ENCODE data around the gene APBA1.
"Not testable (repeated sequence)": the region's sequence is repeated elsewhere in the genome, so short reads cannot be mapped to it uniquely, and the experiment has no call there.

The APBA1 gene

DNA sequence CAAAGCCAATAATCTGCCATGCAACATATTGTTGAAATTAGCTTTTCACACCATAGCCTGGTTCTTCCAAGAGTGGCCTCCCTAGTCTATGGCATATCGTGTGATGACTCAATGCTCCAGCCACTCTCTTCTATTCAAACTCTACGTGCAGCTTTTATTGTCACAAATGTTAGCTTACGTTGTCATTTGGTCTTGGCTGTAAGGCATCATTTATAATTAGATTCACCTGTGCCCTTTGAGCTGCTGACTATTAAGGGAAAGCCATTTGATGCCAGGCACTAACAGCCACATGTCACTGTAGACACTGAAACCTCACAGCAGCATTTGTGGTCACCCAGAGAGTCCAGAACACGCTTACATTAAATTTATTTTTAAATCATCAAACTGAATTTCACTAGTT is 66.8 kb downstream of the APBA1 start:
- no peak for DNase-seq (ENCODE audit: low read depth in 2 of 2)

DNA sequence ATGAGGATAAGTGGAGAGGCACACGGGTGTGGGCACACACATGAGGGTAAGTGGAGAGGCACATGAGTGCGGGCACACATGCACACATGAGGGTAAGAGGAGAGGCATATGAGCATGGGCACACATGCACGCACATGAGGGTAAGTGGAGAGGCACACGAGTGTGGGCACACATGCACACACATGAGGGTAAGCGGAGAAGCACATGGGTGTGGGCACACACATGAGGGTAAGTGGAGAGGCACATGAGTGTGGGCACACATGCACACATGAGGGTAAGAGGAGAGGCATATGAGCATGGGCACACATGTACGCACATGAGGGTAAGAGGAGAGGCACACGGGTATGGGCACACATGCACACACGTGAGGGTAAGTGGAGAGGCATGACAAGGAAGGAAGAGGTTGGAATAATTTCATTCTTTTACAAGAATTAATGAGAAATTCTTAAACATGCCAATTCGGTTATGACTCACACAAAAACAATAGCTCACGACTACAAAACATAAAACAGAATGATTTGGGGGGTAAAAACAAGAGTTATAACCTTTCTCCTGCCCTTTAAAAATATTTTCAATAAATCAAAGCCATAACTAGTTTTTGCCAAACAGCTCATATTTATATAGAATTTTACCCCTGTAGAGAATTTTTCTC is 67.5 kb downstream of the APBA1 start:
- DNase-seq (ENCODE audit: low read depth in 2 of 2): no peak

DNA sequence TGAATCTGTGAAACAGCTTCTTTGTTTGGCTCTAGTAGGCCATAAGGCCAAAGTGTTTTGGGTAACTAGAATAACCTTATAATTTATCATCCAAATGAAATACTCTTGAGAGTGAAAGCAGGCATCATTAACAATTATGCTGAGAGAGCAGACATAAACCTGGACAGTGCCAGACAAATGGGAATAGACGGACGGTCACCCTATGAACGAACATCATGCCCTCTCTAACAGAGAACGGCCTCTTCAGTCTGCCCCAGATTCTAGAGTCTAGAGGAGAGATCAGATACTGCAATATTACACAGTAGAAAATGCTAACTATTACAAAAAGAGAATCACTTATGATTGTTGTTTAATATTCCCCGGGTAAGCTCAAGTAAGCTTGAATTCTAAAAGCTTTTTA is 68.5 kb downstream of the APBA1 start:
- DNase-seq (ENCODE audit: low read depth in 2 of 2): no peak

DNA sequence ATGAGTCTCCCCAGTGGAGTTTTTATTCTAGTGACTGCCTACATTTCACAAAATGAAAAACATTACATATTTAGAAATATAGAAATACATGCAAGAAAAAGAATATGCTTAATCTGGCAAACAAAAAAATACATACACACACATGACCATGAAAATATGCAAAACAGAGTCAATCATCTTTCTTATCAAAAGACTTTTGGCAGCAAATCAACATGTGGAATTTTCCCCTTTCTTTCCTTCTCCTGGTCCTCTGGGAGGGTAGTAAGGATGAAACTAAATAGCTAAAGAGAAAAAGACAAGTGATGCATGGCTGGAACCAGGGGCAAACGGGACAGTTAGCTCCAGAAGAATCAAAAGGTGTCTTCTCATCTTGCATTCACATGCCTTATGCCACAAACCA is 69.4 kb downstream of the APBA1 start:
- DNase-seq (ENCODE audit: low read depth in 2 of 2): no peak

DNA sequence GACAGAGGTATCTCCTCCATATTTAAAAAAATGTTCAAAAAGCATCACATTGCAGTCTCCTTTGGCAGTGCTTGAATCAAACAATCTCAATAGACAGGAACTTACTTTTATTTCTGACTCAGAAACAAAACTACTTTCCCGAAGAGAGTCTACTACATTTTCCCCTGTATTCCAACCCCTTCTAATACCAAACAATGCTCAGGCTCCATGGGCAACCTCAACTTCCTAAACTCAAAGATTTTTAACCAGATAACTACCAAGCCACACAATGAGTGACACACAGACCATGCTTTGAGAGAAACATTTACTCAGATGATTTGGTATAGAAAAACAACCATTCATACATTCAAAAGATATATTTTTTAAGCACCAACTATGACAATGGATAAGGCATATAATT is 70.5 kb downstream of the APBA1 start:
- DNase-seq (ENCODE audit: low read depth in 2 of 2): no peak

DNA sequence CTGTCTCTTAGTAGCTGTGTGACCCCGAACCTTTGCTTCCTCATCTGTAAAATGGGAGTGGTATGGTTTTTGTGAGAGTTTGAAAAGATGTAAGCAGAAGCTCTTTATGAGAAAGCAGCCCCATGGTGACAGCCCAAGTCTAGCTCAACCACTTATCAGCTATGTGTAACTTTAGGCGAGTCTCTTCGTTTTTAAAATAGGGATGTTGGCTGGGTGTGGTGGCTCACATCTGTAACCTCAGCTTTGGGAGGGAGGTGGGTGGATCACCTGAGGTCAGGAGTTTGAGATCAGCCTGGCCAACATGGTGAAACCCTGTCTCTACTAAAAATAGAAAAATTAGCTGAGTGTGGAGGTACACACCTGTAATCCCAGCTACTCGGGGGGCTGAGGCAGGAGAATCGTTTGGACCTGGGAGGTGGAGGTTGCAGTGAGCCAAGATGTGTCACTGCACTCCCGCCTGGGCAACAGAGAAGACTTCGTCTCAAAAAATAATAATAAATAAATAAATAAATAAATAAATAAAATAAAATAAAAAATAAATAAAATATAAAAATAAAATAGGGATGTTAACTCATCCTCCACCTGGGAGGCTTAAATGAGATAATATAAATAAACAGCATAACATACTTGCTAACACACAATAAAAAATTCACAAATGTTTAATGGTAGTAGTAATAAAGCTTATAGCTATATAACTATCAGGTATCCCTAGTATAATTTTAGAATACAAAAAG is 71.7 kb downstream of the APBA1 start:
- no peak for DNase-seq (ENCODE audit: low read depth in 2 of 2)

DNA sequence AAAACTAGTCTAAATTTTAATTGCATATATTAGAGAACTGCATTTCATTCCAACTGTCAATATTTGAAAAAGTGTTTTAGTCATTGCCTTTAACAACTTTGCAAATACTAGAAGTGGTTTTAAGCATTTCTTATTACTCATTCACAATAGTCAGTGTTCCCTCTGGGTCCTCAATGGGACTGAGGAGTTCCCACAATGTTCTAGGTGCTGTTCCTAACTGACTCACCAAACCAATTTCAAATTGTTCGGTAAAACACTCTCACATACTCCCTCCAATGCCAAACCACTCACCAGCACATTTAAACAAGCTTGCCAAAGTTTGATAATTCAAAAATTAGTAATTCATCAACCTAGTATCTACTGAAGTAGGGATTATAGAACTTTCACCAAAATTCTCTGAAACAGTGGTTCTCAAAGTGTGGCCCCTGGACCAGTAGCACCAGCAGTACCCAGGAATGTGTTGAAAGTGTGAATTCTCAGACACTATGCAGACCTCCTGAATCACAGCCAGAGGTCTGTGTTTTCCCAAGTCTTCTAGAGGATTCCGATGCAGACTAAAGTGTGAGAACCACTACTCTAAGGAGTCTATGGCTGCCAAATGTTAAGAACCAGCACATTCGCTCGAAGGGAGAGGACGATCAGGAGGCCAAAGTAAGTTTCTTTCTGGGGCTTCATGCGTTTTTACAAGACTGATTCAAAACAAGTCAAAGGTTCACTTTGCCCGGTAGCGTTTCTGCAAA is 72.8 kb downstream of the APBA1 start:
- DNase-seq (ENCODE audit: low read depth in 2 of 2): no peak

DNA sequence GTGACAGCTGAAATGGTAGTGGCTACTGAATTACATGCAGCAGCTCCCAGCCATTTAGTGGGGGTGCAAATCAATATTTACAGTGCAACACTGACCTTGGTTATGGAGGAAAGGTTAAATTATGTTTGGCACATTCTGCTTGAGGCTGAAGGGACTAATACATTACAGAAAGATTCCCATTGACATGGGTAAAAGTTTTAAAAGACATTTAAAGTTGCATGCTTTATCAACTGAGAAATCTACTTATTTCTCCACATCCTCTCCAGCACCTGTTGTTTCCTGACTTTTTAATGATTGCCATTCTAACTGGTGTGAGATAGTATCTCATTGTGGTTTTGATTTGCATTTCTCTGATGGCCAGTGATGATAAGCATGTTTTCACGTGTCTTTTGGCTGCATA is 75.3 kb downstream of the APBA1 start:
- DNase-seq (ENCODE audit: low read depth in 2 of 2): not testable (repeated sequence)

DNA sequence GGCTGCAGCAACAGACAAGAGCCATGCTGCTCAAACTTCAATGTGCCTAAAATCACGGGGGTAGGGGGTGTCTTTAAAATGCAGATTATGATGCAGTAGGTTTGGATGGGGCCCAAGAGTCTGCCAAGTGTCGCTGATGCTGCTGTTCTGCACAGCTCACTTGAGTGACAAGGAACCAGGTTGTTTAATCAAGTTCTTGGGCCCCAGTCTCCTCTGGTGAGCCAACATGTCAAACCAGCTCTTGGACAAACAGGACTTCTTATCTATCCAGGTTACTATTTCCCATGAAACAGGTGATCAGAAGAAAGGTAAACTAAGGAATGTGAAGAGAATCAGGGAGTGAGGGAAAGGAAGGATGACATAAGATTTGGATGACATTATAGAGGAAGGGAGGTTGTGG is 78.0 kb downstream of the APBA1 start:
- DNase-seq (ENCODE audit: low read depth in 2 of 2): no peak

DNA sequence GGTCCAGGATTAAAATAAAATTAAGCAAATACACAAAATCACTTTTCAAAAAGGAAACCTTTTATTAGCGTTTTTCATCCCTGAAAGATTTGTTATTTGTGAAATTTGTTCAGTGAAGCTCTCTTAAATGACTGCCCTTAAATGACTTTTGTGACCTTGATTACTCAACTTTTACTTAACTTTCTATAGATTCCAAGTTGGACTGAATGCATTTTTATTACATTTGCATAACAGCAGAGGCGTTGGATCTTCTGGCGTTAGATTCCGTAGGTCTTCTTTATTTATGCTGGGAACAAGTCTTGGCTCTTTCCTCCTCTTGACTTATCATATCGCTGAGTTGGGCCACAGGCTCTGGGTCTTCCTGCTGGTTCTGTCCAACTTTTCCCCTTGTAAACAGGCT is 78.4 kb downstream of the APBA1 start:
- no peak for DNase-seq (ENCODE audit: low read depth in 2 of 2)

DNA sequence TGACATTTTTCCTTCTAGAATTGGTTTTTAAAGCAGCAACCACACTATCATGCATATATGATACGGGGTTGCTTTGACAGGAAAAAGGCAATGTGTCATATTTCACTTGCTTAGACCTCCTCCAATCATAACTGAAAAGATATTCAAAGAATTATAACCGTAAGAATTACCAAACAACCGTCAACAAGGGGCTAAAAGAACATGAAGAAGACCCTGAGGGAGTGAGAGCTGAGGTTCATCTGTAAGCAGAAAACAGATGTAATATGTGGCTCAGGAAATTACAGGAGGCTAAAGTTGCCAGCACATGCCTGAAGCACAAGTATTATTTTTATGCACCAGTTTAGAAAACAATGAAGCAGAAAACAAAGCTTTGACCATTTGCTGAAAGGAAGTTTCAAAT is 78.9 kb downstream of the APBA1 start:
- DNase-seq (ENCODE audit: low read depth in 2 of 2): no peak

DNA sequence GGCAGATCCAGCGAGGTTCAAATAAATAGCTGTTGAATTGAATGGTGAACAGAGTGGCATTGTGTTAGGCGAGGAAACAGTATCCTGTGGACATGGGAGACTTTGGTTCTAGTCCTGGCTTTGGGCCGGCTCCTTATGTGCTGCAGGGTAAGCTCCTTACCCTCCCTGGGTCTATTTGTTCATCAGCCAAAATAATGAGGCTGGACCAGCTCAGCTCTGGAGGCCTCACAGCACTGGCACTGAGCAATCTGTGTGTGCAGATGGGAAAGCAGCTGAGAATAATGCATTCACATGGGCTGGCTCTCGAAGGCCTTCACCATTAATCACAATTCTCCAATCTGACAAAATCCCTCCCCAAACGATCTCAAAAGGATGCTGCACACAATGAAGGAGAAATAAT is 81.9 kb downstream of the APBA1 start:
- no peak for DNase-seq (ENCODE audit: low read depth in 2 of 2)

DNA sequence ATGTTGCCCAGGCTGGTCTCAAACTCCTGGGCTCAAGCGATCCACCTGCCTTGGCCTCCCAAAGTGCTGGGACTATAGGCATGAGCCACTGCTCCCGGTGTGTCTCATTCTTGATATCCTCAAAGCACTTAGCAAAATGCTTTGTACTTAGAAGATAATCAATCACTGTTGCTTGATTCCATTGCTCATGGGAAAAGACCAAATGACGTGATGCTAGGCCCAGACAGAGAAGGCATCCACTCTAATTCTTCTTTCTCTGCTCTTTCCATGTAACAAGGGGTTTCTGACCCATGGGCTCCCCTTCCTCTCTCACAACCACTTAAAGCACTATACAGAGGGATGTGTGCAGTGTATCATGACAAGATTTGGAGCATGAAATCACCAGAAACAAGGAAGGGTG is 83.0 kb downstream of the APBA1 start:
- DNase-seq (ENCODE audit: low read depth in 2 of 2): no peak

DNA sequence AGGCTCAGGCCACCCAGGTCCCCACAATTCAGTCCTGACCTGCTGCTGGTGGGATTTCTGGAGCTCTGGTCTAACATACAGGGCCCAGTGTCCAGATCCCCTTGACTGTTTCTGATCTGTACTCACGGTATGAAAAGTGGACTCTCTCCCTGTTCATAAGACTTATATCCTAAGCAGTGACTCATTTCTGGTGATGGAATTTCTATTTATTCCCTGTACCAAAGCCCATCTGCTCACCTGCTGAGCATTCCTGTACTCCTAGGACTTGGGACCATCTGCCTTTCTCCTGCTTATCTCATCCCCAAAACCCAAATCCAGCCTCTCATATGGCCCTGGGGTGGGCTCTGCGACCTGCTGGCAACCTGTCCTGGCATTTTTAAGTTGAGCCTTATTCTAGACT is 86.6 kb downstream of the APBA1 start:
- DNase-seq (ENCODE audit: low read depth in 2 of 2): no peak

DNA sequence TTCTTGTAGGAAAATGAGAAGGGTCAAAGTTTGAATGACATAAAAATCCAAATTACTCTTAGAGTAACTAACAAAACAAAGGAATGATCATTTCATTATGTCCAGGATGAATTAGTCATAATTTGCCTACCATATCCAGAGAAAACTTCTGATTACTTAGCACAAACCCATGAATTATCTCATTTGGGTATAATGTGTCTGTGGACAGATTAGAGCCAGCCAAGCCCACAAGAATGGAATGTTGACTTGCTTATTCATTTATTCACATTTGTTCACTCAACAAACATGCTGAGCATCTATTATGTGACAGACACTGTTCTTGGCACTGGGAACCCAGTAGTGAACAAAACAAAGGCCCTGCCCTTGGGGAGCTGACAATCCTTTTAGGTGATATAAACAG is 87.4 kb downstream of the APBA1 start:
- DNase-seq (ENCODE audit: low read depth in 2 of 2): peak in 1 of 2 experiments; percentile 30

DNA sequence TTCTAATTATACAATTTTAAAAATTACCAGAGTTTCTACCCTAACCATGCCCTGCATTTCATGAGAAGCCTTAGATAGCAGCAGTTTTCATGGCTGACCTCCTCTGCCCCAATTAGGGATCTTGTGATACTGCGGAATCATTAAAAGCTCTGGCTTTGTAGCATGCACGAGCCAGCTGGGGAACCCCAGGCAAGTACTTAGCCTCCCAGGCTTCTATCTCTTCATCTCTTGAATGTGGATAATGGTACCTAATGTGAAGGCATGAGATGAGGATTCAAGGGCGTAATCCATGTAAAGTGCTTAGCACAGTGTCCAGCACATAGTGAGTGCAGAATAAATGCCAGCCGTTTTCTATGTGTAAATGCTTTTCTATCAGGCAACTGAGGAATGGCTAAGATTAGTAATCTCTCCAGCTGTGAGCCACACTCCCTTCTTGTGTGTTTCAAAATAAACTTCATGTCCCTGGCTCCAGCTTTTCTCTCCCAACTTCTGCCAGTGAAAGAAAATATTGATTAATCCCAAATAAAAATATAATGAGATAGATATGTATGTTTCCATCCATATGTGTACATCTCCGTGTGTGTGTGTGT is 88.4 kb downstream of the APBA1 start:
- no peak for DNase-seq (ENCODE audit: low read depth in 2 of 2)

DNA sequence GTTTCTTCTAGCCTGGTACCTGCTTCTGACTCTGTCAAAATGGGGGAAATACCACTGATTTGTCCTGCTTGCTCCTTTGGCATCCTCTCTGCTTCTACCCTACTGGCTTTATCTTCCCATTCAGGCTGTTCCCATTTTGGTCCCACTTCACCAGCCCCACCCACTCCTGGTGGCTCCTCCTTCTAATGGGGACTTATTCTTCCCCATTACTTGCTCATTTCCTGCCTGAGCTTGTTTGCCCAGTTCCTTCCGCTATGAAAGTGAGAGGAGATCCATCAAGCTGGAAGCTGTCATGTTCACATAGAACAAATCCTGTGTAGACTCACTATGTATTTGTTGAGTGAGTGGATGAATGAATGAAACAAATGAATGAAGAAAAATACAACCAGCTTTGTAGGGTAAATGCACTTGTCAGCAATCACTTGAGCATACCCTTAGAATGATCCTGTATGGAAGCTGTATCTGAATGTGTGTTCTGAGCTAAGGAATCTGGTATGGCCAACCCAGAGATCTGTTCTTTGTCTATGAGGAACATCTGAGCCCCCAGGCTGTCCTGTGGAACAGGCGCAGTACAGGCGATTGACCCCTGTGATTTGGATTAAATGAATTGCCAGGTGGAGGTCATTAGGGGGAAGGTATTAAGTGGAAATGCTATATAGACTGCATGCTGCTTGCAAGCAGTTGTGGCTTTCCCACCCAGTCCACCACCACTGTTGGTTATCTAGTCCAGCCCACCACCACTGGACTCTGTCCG is 89.5 kb downstream of the APBA1 start:
- DNase-seq (ENCODE audit: low read depth in 2 of 2): no peak

DNA sequence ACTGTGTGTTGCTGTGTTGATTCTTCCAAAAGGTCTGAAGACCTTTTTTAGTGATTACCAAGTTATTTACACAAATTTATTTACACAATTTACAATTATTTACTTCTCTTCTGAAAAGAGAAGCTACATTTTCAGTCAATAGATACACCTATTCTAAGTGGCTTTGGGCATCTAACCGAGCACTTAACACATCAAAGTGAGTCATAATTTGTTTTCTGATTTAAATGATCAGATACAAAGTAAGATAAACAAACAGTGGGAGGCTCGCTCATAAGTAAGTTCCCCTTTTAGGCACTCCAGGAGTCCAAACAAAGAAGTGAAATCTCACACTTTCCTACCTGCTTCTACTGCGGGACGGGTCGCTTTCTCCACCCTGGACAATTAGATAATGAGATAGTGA is 90.2 kb downstream of the APBA1 start:
- DNase-seq (ENCODE audit: low read depth in 2 of 2): no peak

DNA sequence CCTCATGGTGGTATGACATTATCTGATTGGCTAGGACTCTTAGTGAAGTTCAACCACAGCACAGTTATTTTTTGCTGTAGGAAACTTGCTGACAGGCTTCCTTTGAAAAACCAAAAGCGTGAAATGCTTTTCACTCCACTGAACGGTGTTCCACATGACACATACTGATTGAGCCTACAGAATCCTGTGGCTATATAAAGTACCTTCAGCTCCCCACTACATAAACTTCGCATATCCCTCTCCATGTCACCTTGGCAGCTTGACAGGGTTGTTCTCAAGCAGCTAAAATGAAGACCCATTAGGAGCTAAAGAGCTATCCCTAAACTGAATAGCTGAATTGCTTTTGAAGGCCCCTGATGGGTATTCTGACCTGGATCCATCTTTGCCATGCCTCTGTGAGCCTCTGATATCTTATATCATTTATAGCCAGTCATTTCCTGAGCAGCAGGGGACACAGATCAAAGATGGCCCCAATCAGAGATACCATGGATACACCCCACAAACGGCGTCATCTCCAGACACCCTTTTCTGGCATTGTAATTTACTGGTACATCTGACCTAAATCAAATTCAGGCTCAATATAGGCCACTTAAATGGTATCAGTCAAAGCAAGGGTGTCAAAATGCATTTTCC is 91.5 kb downstream of the APBA1 start:
- DNase-seq (ENCODE audit: low read depth in 2 of 2): no peak

DNA sequence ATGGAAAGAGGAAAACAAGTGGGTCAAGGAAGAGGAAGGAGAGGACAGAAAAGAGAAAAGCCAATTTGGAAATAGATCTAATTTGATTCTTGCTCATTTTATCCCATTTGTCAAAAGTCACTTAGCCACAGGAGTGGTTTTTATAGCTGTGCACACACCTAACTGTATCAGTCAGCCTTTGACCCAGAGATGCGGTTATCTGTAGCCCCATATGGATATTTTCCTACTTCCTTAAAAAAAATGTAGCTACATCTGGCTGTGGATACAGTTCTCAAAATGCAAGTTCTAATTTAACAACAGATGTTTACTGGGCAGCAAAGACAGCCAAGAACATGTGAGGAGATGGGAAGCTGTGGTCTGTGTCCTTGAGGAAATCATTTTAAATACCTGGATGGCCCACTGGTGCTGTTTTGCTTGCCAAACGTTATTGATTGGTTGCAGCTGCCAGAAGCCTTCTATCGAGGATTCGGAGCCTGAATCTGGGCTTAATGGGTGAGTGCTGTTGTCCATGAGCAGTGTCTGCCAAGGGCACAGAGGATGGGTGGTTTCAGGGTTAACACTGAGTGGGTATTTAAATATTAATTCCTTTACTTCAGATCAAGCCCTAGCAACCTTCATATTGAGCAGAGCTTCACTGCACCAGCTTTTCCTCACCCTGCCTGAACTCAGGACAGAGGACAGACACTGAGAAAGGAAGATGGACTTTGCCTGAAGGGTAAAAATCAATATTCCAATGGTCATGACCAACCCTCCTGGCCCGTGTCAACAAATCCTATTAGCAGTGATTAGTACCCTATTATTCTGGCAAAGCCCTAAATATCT is 92.2 kb downstream of the APBA1 start:
- no peak for DNase-seq (ENCODE audit: low read depth in 2 of 2)
